ENCODE data around the gene NR3C1. TPM values are rescaled to one million over a fixed set of nuclear protein-coding genes. Genes with fewer than 3 reads are reported as not detected.

The NR3C1 gene
- polyA plus RNA-seq, 1 donor (not counting 4 experiments of a cell fraction or from before 2014, with no cell fraction given), result 30.7 TPM

DNA sequence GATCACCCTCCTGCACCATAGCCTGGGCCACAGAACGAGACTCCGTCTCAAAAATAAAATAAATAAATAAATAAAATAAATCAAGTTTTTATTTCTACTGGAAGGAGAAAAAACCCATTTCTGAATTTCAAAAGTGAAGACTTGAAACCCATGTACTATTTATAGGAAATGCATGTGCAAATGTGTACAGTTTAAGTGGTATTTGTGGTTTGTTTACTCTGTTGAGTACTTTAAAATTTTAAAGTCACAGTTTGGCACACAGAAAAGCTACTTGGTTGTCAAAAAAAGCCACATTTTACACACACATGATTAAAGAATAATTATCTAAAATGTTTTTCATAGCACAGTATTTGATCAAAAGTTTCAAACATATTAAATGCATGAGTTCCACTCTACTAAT is 43.6 kb downstream of the NR3C1 start:
- H3K79me2 ChIP-seq (ENCODE audit: control insufficient read depth, insufficient read depth, low read length), result peaks cover 85% of the 10 kb centered on the region
- no peak for TF ChIP-seq EZH2 (IDR thresholded peaks at IDR 0.05; ENCODE audit: low read length)
- TF ChIP-seq, protein P1, sequence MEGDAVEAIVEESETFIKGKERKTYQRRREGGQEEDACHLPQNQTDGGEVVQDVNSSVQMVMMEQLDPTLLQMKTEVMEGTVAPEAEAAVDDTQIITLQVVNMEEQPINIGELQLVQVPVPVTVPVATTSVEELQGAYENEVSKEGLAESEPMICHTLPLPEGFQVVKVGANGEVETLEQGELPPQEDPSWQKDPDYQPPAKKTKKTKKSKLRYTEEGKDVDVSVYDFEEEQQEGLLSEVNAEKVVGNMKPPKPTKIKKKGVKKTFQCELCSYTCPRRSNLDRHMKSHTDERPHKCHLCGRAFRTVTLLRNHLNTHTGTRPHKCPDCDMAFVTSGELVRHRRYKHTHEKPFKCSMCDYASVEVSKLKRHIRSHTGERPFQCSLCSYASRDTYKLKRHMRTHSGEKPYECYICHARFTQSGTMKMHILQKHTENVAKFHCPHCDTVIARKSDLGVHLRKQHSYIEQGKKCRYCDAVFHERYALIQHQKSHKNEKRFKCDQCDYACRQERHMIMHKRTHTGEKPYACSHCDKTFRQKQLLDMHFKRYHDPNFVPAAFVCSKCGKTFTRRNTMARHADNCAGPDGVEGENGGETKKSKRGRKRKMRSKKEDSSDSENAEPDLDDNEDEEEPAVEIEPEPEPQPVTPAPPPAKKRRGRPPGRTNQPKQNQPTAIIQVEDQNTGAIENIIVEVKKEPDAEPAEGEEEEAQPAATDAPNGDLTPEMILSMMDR (optimal IDR thresholded peaks at IDR 0.05 in 1 of 3, IDR thresholded peaks at IDR 0.05 in 1 of 3, conservative IDR thresholded peaks at IDR 0.05 in 1 of 3; ENCODE audit: extremely low read depth in 1 of 3, insufficient read depth in 2 of 3, low read length in 3 of 3), result no peak
- no peak for FAIRE-seq

DNA sequence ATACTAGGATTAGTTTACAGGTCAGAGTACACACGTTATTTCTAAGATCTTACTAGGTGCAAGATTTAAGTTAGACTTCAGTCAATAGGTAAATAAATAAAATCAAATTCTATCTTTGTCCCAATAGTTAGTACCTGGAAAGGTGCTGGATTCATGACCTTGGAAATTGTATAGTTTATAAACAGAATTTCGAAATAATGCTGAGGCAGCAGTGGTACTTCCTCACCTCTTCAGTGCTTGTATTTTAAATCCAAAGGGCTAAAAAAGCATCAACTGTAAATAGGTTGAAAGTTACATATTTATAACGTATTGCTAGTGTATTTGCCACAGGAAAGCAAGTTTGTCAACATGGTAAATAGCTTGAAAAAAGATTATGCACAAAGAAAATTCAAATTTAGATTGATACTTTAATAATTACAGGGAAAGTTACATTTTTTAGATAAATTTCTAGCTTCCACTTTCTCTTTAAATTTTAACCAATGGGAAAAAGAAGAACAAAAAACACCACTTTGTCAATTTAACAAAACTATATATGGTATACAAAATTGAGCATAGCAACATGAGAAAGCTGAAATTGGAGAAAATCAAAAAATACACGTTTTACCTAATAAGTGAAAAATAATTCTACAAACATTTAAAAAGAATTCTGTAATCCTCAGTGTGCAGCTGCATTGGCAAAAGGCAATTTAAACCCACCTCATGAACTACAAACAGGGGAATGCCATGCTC is 46.5 kb downstream of the NR3C1 start:
- Histone ChIP-seq H2AFZ (ENCODE audit: control insufficient read depth, low read length) (no peak overlapping the region), H3K9me3 (ENCODE audit: control insufficient read depth, low read depth, low read length) (no peaks in the 10 kb centered on the region), H3K27me3 (ENCODE audit: control insufficient read depth, extremely low read depth, insufficient read depth, low read length) (no peaks in the 10 kb centered on the region), H4K20me1 (ENCODE audit: control insufficient read depth, extremely low read depth, insufficient read depth, low read length) (no peaks in the 10 kb centered on the region), H3K79me2 (ENCODE audit: control insufficient read depth, insufficient read depth, low read length) (peaks cover 86% of the 10 kb centered on the region), H3K4me2 (ENCODE audit: control insufficient read depth, extremely low read depth, insufficient read depth, low read depth, low read length) (no peak overlapping the region), H3K9ac (ENCODE audit: control insufficient read depth, extremely low read depth, insufficient read depth, low read length) (no peak overlapping the region), H3K36me3 (ENCODE audit: control insufficient read depth in 2 of 2, extremely low read depth in 1 of 2, insufficient read depth in 2 of 2, low read length in 2 of 2) (no peaks in the 10 kb centered on the region), H3K4me1 (ENCODE audit: control insufficient read depth, extremely low read depth, insufficient read depth, low read length) (peaks cover 14% of the 10 kb centered on the region), H3K9me1 (ENCODE audit: control insufficient read depth, extremely low read depth, insufficient read depth, low read length) (no peaks in the 10 kb centered on the region), H3K27ac (ENCODE audit: control insufficient read depth, insufficient read depth, low read length) (peak overlapping the region; percentile 83), H3K4me3 (ENCODE audit: control insufficient read depth in 2 of 3, extremely low read depth in 1 of 3, insufficient read depth in 2 of 3, low read depth in 1 of 3, low read length in 3 of 3) (no peak overlapping the region)
- DNase-seq (ENCODE audit: low read depth, low spot score) (no peak), FAIRE-seq (no peak)
- TF ChIP-seq EZH2 (IDR thresholded peaks at IDR 0.05; ENCODE audit: low read length), result no peak
- TF ChIP-seq, protein P1 (optimal IDR thresholded peaks at IDR 0.05 in 1 of 3, IDR thresholded peaks at IDR 0.05 in 1 of 3, conservative IDR thresholded peaks at IDR 0.05 in 1 of 3; ENCODE audit: extremely low read depth in 1 of 3, insufficient read depth in 2 of 3, low read length in 3 of 3), result no peak
- dilution Hi-C loops (cut with MboI; ENCODE audit: extremely low pct_ligation_motif_present, low sequenced_read_pairs), result no loop called here

More for the DNA sequence above, 43.6 kb downstream of the NR3C1 start:
- DNase-seq (ENCODE audit: low read depth, low spot score), result no peak
- Histone ChIP-seq H3K9me1 (ENCODE audit: control insufficient read depth, extremely low read depth, insufficient read depth, low read length) (no peaks in the 10 kb centered on the region), H3K27me3 (ENCODE audit: control insufficient read depth, extremely low read depth, insufficient read depth, low read length) (no peaks in the 10 kb centered on the region), H3K4me3 (ENCODE audit: control insufficient read depth in 2 of 3, extremely low read depth in 1 of 3, insufficient read depth in 2 of 3, low read depth in 1 of 3, low read length in 3 of 3) (no peak overlapping the region), H2AFZ (ENCODE audit: control insufficient read depth, low read length) (no peak overlapping the region), H3K9me3 (ENCODE audit: control insufficient read depth, low read depth, low read length) (no peaks in the 10 kb centered on the region), H3K36me3 (ENCODE audit: control insufficient read depth in 2 of 2, extremely low read depth in 1 of 2, insufficient read depth in 2 of 2, low read length in 2 of 2) (peaks cover 0 to 1% of the 10 kb centered on the region in 2 experiments), H4K20me1 (ENCODE audit: control insufficient read depth, extremely low read depth, insufficient read depth, low read length) (no peaks in the 10 kb centered on the region), H3K9ac (ENCODE audit: control insufficient read depth, extremely low read depth, insufficient read depth, low read length) (no peak overlapping the region), H3K4me2 (ENCODE audit: control insufficient read depth, extremely low read depth, insufficient read depth, low read depth, low read length) (no peak overlapping the region), H3K27ac (ENCODE audit: control insufficient read depth, insufficient read depth, low read length) (no peak overlapping the region), H3K4me1 (ENCODE audit: control insufficient read depth, extremely low read depth, insufficient read depth, low read length) (peaks cover 9% of the 10 kb centered on the region)
- dilution Hi-C loops (cut with MboI; ENCODE audit: extremely low pct_ligation_motif_present, low sequenced_read_pairs), result no loop called here

Measured in keratinocyte (primary cell).